ENCODE data around the gene NRM. TPM values are rescaled to one million over a fixed set of nuclear protein-coding genes. Genes with fewer than 3 reads are reported as not detected.
A peak's percentile ranks its signal among the peaks of the same experiment; 100 is the strongest.

NRM gene
- total RNA-seq, 2 donors from 2014 or later = 26.0 to 36.9 TPM

GRCh38 chr6:30687659-30688431 is 2.9 kb downstream of the NRM start:
- H3K27me3 Mint-ChIP-seq = no peaks in the 10 kb centered on the region
- peaks cover 65% of the 10 kb centered on the region for H3K36me3 Mint-ChIP-seq (ENCODE audit: low read depth)
- H3K9me3 Mint-ChIP-seq = no peaks in the 10 kb centered on the region
- H3K4me1 Mint-ChIP-seq = peaks cover 23% of the 10 kb centered on the region
- H3K4me3 Mint-ChIP-seq = peak overlapping the region; percentile 98
- no peak for ATAC-seq (replicated peaks)
- peak overlapping the region; percentile 97 for H3K27ac Mint-ChIP-seq

GRCh38 chr6:30686908-30687658 is 3.7 kb downstream of the NRM start:
- Mint-ChIP-seq H3K36me3 (ENCODE audit: low read depth) (peaks cover 73% of the 10 kb centered on the region), H3K9me3 (no peaks in the 10 kb centered on the region), H3K4me1 (peaks cover 23% of the 10 kb centered on the region), H3K4me3 (peak overlapping the region; percentile 98), H3K27ac (peak overlapping the region; percentile 97), H3K27me3 (no peaks in the 10 kb centered on the region)
- peak; percentile 48 for ATAC-seq (replicated peaks)

GRCh38 chr6:30686009-30686907 is 4.5 kb downstream of the NRM start, which contains the start of gene PPP1R18:
Gene PPP1R18, minus strand, starts transcription at chr6:30686645. Its CDS starts 627 bp downstream, at chr6:30686018.
- peak; percentile 42 for ATAC-seq (replicated peaks)
- Mint-ChIP-seq H3K4me3 (peak within 1 kb of the TSS; percentile 98), H3K4me1 (peaks cover 23% of the 10 kb centered on the region), H3K9me3 (no peaks in the 10 kb centered on the region), H3K27ac (peak within 1 kb of the TSS; percentile 97), H3K36me3 (ENCODE audit: low read depth) (peaks cover 81% of the 10 kb centered on the region), H3K27me3 (no peaks in the 10 kb centered on the region)

DNA sequence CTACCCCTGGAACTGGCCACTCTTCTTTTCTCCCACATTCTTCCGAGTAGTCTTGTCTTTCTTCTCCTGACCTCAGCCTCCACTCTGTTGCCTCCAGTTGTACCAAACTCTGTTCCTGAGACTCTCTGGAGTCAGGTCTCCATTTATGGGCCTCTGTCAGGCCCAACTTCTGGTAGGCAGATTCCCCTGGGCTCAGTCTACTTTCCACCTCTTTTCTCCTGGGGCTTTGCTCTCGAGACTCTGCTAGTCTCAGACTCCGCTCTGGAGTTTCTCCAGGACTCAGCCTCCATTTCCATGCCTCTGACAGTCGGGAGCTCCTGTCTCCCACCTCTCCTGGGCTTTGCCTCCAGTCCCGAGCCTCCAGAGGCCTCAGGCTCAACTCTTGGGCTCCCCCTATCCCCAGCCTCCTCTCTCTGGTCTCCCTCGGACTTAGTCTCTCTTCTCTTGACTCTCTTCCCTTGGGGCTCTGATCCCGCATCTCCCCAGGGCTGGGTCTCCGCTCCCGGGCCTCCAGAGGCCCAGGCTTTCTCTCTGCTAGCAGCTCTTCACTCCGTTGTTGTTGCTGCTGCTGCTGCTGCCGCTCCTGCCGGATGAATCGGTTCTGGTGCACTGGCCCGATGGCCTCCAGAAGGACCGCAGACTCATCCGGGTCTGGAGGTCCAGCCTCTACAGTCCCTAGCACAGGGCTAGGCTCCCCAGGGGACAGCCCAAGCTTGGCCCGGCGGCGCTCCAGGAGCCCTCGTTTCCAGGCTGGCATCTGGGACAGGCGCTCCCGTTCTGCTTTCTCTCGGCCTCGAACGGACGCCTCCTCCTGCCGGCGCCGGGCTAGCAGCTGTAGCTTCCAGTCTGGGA is 5.4 kb downstream of the NRM start:
- peak overlapping the region; percentile 97 for H3K27ac Mint-ChIP-seq
- H3K4me1 Mint-ChIP-seq = peaks cover 20% of the 10 kb centered on the region
- ATAC-seq (replicated peaks) = no peak
- no peaks in the 10 kb centered on the region for H3K27me3 Mint-ChIP-seq
- peaks cover 86% of the 10 kb centered on the region for H3K36me3 Mint-ChIP-seq (ENCODE audit: low read depth)
- peak overlapping the region; percentile 98 for H3K4me3 Mint-ChIP-seq
- H3K9me3 Mint-ChIP-seq = no peaks in the 10 kb centered on the region

- ATAC-seq (replicated peaks) = no peak
- H3K4me1 Mint-ChIP-seq = peaks cover 13% of the 10 kb centered on the region
- peak overlapping the region; percentile 97 for H3K27ac Mint-ChIP-seq
- no peaks in the 10 kb centered on the region for H3K9me3 Mint-ChIP-seq
- peak overlapping the region; percentile 98 for H3K4me3 Mint-ChIP-seq
- H3K27me3 Mint-ChIP-seq = no peaks in the 10 kb centered on the region
- H3K36me3 Mint-ChIP-seq (ENCODE audit: low read depth) = peaks cover 90% of the 10 kb centered on the region
Observed at GRCh38 chr6:30684386-30685156, 6.2 kb downstream of the NRM start.

- peaks cover 13% of the 10 kb centered on the region for H3K4me1 Mint-ChIP-seq
- peak overlapping the region; percentile 97 for H3K27ac Mint-ChIP-seq
- ATAC-seq (replicated peaks) = no peak
- H3K27me3 Mint-ChIP-seq = no peaks in the 10 kb centered on the region
- H3K36me3 Mint-ChIP-seq (ENCODE audit: low read depth) = peaks cover 96% of the 10 kb centered on the region
- peak overlapping the region; percentile 98 for H3K4me3 Mint-ChIP-seq
- no peaks in the 10 kb centered on the region for H3K9me3 Mint-ChIP-seq
Observed at GRCh38 chr6:30683980-30684338, 6.8 kb downstream of the NRM start.

DNA sequence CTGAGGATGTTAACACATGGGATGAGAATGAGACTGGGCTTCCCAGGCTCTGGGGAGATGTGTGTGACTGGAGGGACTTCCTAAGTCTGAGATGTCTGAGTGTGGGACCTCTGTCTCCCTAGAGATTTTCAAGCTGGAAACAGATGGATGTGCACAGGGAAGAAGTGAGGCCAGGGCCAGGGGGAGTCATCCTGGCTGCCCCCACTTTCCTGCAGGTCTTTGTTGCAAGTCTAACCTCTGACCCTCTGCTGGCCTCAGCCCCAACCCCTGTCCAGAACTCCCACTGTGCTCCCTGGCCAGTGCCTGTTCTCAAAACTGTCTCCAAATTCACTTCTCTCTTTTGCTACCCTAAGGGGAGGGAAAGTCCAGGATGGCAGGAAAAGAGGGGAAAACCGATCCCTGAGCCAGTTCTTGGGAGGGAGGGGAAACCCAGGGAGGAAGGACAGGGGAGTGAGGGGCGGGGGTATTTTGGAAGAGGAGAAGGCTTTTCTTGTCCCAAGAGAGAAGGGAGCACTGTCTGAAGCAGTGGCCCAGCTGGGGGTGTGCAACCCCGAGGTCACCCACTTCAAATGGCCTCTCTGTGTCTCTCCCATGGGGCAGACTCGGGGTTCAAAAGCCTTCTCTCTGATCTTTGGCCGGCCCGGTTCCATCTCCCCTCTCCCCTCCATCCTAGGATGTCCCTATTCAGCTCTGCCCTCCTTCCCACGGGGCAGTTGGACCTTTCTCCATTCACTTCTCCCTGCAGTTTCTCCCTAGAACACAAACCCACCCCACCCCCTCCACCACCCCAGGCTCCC is 7.4 kb downstream of the NRM start:
- ATAC-seq (replicated peaks) = no peak
- Mint-ChIP-seq H3K36me3 (ENCODE audit: low read depth) (peaks cover 100% of the 10 kb centered on the region), H3K9me3 (no peaks in the 10 kb centered on the region), H3K27ac (peak overlapping the region; percentile 97), H3K4me1 (peaks cover 9% of the 10 kb centered on the region), H3K4me3 (peak overlapping the region; percentile 98), H3K27me3 (no peaks in the 10 kb centered on the region)

GRCh38 chr6:30682143-30683117 is 8.4 kb downstream of the NRM start:
- Mint-ChIP-seq H3K4me3 (peak overlapping the region; percentile 98), H3K9me3 (no peaks in the 10 kb centered on the region), H3K4me1 (peaks cover 4% of the 10 kb centered on the region), H3K27ac (peak overlapping the region; percentile 97), H3K36me3 (ENCODE audit: low read depth) (peaks cover 100% of the 10 kb centered on the region), H3K27me3 (no peaks in the 10 kb centered on the region)
- peak; percentile 74 for ATAC-seq (replicated peaks)

DNA sequence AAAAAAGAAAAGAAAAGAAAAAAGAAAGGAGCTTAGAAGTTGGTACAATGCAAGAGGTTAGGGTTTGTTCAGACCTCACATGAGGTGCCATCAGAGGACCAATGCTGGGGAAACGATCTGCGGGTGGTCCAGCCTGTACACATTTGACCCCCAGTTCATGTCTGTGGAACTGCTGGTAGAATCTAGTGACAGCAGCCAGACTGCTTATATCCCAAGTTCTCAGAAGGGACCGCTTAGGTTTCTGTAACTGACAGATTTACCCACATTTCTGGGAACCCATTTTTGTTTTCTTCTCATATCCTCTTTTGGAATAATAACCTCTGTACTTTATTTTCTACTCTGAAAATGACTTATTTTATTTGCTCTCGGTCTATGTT is 9.0 kb downstream of the NRM start:
- H3K36me3 Mint-ChIP-seq (ENCODE audit: low read depth) = peaks cover 100% of the 10 kb centered on the region
- peak; percentile 2 for ATAC-seq (replicated peaks)

GRCh38 chr6:30679765-30680535 is 10.8 kb downstream of the NRM start:
- H3K9me3 Mint-ChIP-seq = no peaks in the 10 kb centered on the region
- no peak for ATAC-seq (replicated peaks)
- peaks cover 10% of the 10 kb centered on the region for H3K4me1 Mint-ChIP-seq
- H3K27me3 Mint-ChIP-seq = no peaks in the 10 kb centered on the region
- peak overlapping the region; percentile 98 for H3K4me3 Mint-ChIP-seq
- H3K36me3 Mint-ChIP-seq (ENCODE audit: low read depth) = peaks cover 95% of the 10 kb centered on the region
- H3K27ac Mint-ChIP-seq = peak overlapping the region; percentile 97

More for the DNA sequence above, 9.0 kb downstream of the NRM start:
- Mint-ChIP-seq H3K27me3 (no peaks in the 10 kb centered on the region), H3K4me1 (peaks cover 4% of the 10 kb centered on the region), H3K9me3 (no peaks in the 10 kb centered on the region), H3K27ac (peak overlapping the region; percentile 97), H3K4me3 (peak overlapping the region; percentile 98)
